ENCODE data around the gene CTAGE8. TPM values are rescaled to one million over a fixed set of nuclear protein-coding genes. Genes with fewer than 3 reads are reported as not detected.
"Not testable (repeated sequence)": the region's sequence is repeated elsewhere in the genome, so short reads cannot be mapped to it uniquely, and the experiment has no call there.

CTAGE8 gene, protein sequence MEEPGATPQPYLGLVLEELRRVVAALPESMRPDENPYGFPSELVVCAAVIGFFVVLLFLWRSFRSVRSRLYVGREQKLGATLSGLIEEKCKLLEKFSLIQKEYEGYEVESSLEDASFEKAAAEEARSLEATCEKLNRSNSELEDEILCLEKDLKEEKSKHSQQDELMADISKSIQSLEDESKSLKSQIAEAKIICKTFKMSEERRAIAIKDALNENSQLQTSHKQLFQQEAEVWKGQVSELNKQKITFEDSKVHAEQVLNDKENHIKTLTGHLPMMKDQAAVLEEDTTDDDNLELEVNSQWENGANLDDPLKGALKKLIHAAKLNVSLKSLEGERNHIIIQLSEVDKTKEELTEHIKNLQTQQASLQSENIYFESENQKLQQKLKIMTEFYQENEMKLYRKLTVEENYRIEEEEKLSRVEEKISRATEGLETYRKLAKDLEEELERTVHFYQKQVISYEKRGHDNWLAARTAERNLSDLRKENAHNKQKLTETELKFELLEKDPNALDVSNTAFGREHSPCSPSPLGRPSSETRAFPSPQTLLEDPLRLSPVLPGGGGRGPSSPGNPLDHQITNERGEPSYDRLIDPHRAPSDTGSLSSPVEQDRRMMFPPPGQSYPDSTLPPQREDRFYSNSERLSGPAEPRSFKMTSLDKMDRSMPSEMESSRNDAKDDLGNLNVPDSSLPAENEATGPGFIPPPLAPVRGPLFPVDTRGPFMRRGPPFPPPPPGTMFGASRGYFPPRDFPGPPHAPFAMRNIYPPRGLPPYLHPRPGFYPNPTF
- total RNA-seq: 0.43 TPM in 1 of 2 replicates, not detected in the other

GRCh38 chr7:144269188-144269587, at the start of gene CTAGE8:
TSS of gene CTAGE8 (minus strand) at chr7:144269288. CDS start at chr7:144269250, 38 bp downstream.
- DNase-seq (ENCODE audit: low read depth); H3K4me3 ChIP-seq (ENCODE audit: low read depth, low read length): not testable (repeated sequence)

GRCh38 chr7:144317537-144317936, 48.4 kb upstream of the CTAGE8 start:
- DNase-seq (ENCODE audit: low read depth); H3K4me3 ChIP-seq (ENCODE audit: low read depth, low read length): not testable (repeated sequence)

- H3K4me3 ChIP-seq (ENCODE audit: low read depth, low read length); DNase-seq (ENCODE audit: low read depth): not testable (repeated sequence)
Observed at GRCh38 chr7:144311872-144312469, 42.9 kb upstream of the CTAGE8 start, which contains the start of gene OR2A1. TSS of gene OR2A1 (plus strand) at chr7:144312419. CDS start at chr7:144318125, 5,706 bp downstream.

- DNase-seq (ENCODE audit: low read depth); H3K4me3 ChIP-seq (ENCODE audit: low read depth, low read length): not testable (repeated sequence)
Observed at GRCh38 chr7:144311218-144311617, 42.1 kb upstream of the CTAGE8 start.

DNA sequence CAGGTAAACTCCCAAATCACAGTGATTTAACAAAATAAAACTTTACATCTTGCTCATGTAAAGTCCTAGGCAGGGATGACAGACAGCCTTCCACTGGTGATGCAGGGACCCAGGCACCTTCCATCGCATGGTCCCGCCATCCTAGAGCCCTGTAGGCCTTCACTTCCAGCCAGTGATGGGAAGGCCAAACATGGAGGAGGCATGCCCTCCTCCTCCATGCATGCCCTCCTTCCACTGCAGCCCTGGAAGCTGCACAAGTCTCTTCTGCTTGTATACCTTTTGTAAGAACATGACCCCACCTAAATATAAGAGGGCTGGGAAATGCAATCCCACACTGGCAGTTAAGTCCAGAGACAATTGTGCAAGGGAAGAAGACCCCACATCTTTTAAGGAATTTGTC, 40.6 kb upstream of the CTAGE8 start:
- H3K4me3 ChIP-seq (ENCODE audit: low read depth, low read length); DNase-seq (ENCODE audit: low read depth): not testable (repeated sequence)

- DNase-seq (ENCODE audit: low read depth); H3K4me3 ChIP-seq (ENCODE audit: low read depth, low read length): not testable (repeated sequence)
Observed at GRCh38 chr7:144305156-144305555, 36.1 kb upstream of the CTAGE8 start.

DNA sequence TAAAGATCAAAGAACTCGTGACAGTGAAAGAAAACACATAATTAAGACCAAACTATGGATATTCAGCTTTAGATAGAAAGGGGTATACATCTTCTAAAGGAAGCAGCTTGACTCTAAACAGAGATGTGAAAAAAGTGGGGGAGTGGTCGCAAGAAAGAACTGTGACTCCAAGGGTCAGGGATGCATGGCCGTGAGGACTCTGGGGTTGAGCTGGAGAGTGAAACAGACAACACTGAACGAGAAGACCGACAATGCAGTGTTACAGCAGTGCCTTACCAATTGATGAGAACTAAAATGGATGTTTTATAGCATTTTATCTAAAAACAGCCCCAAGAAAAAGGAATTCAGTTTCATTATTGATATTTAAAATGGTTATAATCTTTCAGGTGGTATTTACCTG, 34.5 kb upstream of the CTAGE8 start:
- not testable (repeated sequence) for H3K4me3 ChIP-seq (ENCODE audit: low read depth, low read length); DNase-seq (ENCODE audit: low read depth)

DNA sequence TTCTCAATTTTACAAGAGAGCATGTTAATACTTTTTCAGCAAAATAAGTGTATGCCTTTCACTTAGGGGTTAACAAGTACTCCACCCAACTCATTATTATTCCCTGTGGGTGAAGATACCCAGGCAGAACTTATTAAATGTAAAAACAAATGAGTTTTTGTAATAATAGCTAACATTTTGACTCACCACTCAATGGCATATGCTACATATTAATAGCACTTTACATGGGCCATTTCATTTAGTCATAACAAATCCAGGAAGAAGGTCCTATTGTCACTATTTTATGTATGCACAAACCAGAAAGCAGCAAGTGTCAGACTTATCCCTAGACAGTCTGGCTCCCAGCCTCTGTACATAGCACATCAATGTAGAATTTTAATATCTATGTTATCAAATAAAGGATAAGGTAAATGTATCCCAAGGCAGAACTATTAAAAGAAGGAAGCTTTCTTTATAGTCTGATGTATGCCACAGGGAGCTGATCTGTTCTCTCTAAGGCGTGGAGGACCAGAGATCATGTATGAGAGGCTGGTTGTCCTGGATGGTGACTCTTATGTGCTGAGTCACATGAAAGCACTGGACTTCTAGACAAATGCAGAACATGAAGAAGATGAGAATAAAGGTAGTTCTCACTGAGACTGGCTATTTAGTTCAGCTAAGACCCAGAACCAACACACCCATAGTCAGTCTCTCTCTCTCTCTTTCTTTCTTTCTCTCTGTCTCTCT, 33.7 kb upstream of the CTAGE8 start:
- H3K4me3 ChIP-seq (ENCODE audit: low read depth, low read length); DNase-seq (ENCODE audit: low read depth): not testable (repeated sequence)

DNA sequence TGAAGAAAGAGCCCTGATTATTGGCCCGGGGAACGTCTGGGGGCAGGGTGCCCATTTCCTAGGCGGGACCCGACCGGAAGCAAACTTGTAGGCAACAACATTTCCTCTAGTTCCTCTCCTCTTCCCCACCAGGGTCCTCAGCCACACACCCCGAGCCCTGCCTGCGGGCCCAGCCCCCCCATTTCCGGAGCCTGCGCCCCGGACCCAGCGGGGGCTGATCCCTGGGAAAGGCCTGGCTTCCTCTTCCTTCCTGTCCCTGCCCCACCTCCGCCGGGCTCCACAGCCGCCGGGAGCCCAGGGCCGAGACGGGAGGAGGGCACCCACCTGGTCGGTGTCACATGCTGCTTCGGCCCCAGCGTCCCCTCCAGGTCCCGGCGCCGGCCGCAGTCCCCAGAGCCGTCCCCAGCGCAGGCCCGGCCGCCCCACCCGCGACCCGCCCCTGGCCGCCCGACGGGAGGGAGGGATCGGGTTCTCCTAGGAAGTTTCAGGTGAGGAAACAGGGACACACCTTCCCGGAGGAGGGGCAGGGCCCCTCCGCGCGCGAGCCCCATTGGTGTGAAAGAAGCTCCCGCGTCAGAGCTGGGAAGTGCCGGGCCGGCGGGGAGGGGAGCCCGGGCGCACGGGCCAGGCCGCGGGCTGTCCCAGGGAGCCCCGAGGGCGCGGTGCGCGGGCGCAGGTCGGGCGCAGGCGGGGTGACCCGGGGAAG, 24.9 kb upstream of the CTAGE8 start:
- DNase-seq (ENCODE audit: low read depth): not testable (repeated sequence)

DNA sequence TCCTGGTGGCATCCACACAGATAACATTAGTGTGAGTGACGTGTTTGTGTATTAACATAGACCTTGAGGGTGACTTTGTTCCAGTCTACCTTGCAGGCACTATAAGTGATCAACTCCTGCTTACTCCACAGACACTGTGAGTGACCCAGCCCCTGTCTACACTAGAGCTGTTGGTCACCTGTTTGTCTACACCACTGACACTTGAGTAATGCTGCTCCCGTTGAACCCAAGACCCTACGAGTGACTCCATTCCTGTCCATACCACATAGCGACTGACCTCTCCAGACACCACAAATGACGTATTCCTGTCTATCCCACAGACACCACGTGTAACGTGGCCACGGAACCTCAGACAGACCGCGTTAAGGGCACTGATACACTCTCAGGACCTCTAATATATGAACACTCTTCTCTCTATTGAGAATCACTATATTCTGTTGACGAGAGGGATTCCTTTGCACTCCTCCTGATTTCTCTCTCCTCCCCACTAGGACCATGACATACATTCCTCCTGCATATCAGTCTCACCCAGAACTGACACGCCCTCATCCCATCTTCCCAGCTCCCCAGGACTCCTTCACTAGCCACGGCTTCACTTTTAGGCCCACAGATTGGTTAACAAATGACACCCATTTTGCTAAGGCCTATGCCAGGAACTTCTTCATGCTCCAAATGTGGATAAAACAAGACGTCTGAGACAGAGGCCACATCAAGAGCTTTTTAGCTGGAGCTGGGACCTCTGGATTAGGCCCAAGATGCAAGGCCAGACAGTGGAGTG, 23.5 kb upstream of the CTAGE8 start:
- H3K4me3 ChIP-seq (ENCODE audit: low read depth, low read length); DNase-seq (ENCODE audit: low read depth): not testable (repeated sequence)

More for the DNA sequence above, 24.9 kb upstream of the CTAGE8 start:
- not testable (repeated sequence) for H3K4me3 ChIP-seq (ENCODE audit: low read depth, low read length)

DNA sequence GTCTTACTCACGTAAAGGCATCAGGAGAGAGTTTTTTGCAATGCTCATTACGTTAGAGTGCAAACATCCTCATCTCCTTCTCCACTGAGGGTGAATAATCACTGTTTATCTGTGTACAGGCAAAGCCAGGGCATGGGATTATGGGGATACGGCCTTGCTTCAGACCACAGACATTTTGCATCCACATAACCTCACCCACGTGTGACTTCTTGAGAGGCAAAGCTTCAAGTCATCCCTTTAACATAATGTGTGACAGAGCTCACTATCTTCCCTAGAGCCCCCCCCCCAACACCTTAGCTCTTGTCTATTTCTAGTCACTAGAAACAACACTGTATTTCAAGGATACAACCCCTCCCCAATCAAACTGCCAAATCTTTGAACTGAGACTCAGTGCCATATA, 22.5 kb upstream of the CTAGE8 start:
- peak; percentile 0 for DNase-seq (ENCODE audit: low read depth)
- not testable (repeated sequence) for H3K4me3 ChIP-seq (ENCODE audit: low read depth, low read length)

- H3K4me3 ChIP-seq (ENCODE audit: low read depth, low read length); DNase-seq (ENCODE audit: low read depth): not testable (repeated sequence)
Observed at GRCh38 chr7:144287171-144287784, 18.2 kb upstream of the CTAGE8 start.

DNA sequence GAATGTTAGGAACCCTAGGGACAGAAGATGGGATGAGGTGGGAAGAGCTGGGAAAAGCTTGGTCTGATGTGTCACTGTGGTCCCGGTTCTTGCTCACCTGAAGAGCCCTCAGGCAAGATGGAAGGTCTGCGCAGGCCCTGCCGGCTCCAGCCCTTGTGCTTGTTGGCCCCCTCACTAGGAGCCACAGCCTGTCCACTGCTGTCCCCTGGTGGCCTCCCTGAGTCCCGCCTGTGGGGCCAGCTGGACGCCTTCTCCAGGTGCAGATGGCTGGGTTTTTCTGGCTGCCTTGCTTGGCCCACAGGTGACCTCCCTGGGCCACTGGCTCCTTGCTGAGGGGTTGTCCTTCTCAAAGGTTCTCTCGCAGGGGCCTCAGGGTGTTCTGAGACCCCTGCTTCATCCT, 14.6 kb upstream of the CTAGE8 start:
- not testable (repeated sequence) for DNase-seq (ENCODE audit: low read depth); H3K4me3 ChIP-seq (ENCODE audit: low read depth, low read length)

GRCh38 chr7:144282490-144282889, 13.4 kb upstream of the CTAGE8 start:
- H3K4me3 ChIP-seq (ENCODE audit: low read depth, low read length); DNase-seq (ENCODE audit: low read depth): not testable (repeated sequence)

DNA sequence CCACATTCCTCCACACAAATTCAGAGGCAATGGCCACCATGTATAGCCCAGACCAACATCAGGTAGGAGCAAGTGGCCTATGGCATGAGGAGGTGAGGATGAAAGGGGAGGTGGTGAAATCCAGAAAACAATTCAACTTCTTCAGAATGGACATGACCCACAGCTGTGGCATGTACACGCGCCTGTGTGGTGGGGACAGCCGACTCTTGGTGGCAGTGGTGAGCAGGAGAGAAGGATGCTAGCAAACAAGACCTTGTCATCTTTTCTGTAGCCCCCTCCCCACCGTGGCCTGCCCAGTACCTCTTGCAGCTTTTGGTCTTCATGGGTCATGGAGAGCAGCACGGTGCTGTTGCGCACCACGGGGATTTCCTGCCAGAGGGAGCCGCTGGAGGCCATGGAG, 12.9 kb upstream of the CTAGE8 start:
- not testable (repeated sequence) for DNase-seq (ENCODE audit: low read depth); H3K4me3 ChIP-seq (ENCODE audit: low read depth, low read length)

GRCh38 chr7:144280010-144280409, 10.9 kb upstream of the CTAGE8 start:
- not testable (repeated sequence) for DNase-seq (ENCODE audit: low read depth); H3K4me3 ChIP-seq (ENCODE audit: low read depth, low read length)

DNA sequence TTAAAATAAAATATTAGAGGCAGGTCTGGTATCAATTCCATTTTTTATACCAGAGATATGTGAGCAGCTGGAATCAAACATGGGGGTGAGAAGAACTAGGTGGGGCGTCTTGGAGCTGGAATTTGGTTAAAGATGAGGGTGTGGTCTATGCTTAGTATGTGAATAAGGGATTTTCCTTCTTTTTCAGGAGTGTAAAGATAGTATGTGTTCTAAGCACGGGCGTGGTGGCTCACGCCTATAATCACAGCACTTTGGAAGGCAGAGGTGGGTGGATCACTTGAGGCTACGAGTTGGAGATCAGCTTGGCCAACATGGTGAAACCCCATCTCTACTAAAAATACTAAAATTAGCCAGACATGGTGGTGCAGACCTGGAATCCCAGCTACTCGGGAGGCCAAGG, 6.2 kb upstream of the CTAGE8 start:
- not testable (repeated sequence) for H3K4me3 ChIP-seq (ENCODE audit: low read depth, low read length); DNase-seq (ENCODE audit: low read depth)

All from fibroblast of villous mesenchyme (primary cell).